HepG2 (cell line): ENCODE measurements around the gene PLEKHH3. TPM values are rescaled to one million over a fixed set of nuclear protein-coding genes. Genes with fewer than 3 reads are reported as not detected.

Experiments used
- ATF2 ChIP-seq: sonication (generic); formaldehyde crosslinking; IDR thresholded peaks from 2 replicates; pipeline ENCODE4 v1.4.0; 2020; ENCODE audit warnings: missing genetic modification reagents
- ATF7-NPFF ChIP-seq: sonication (generic); formaldehyde crosslinking; IDR thresholded peaks from 2 replicates; pipeline ENCODE4 v1.8.1; 2023; ENCODE audit warnings: mild to moderate bottlenecking, low read depth, missing genetic modification reagents, moderate library complexity
- CREB1 ChIP-seq, 2 experiments: fragments of 450-650 bp in 1 of 2; IDR thresholded peaks; 2 replicates each; pipeline ENCODE4 v1.6.1; 2016 to 2017; ENCODE audit warnings: control low read depth in 1 of 2, mild to moderate bottlenecking in 1 of 2, missing compliant biosample characterization in 1 of 2, missing genetic modification characterization in 1 of 2
- MTA3 ChIP-seq: sonication (generic); formaldehyde crosslinking; IDR thresholded peaks from 2 replicates; pipeline ENCODE4 v1.4.0; 2020; ENCODE audit warnings: missing genetic modification reagents
- UBTF ChIP-seq: sonication (generic); formaldehyde crosslinking; IDR thresholded peaks from 2 replicates; pipeline ENCODE4 v1.4.0; 2020; ENCODE audit warnings: mild to moderate bottlenecking, missing genetic modification reagents
- ZBTB42 ChIP-seq: sonication (generic); formaldehyde crosslinking; IDR thresholded peaks from 2 replicates; pipeline ENCODE4 v1.5.0; 2020; ENCODE audit warnings: mild to moderate bottlenecking, missing genetic modification reagents
- ZGPAT ChIP-seq: IDR thresholded peaks from 2 replicates; pipeline ENCODE4 v1.6.1; 2016; ENCODE audit warnings: mild to moderate bottlenecking
- ZNF407 ChIP-seq: sonication (generic); formaldehyde crosslinking; IDR thresholded peaks from one replicate; pipeline ENCODE4 v1.5.1; 2020; ENCODE audit warnings: mild to moderate bottlenecking, missing genetic modification reagents; ENCODE audit errors: not compliant biosample characterization
- ZNF512B ChIP-seq: sonication (generic); formaldehyde crosslinking; IDR thresholded peaks from 2 replicates; pipeline ENCODE4 v1.5.1; 2020; ENCODE audit warnings: missing genetic modification reagents, mild to moderate bottlenecking, borderline replicate concordance
- ZZZ3 ChIP-seq: sonication (generic); formaldehyde crosslinking; IDR thresholded peaks from 2 replicates; pipeline ENCODE4 v1.4.0; 2020; ENCODE audit warnings: missing genetic modification reagents, mild to moderate bottlenecking, borderline replicate concordance
- polyA plus RNA-seq, 8 experiments: library from polyadenylated mRNA; depleted of rRNA in 3 of 8; stranded (reverse) in 7 of 8; unstranded in 1 of 8; fragments of >200 nt; fragmentation: Illumina TruSeq in 4 of 8; extraction: Trizol in 4 of 8; gene quantifications; 2 replicates each; pipeline versions ENCODE4 v1.2.1 to v1.2.3, GENCODE V29; 2011 to 2016; ENCODE audit warnings: low read depth in 4 of 8, missing spikeins in 1 of 8, mixed read lengths in 1 of 8; ENCODE audit not compliant: insufficient read depth in 1 of 8
- total RNA-seq, 5 experiments: library from RNA; depleted of rRNA; stranded (reverse); fragments of >200 nt; fragmentation: Illumina TruSeq; extraction: Trizol; gene quantifications; 2 replicates each; pipeline ENCODE4 v1.2.3, GENCODE V29; 2016; ENCODE audit warnings: low read depth in 1 of 5

Gene PLEKHH3
- total and polyA plus RNA-seq, 2 of the 13 experiments (the other 11 are each of a cell fraction or from before 2014, with no cell fraction given): 6.0 to 19.9 TPM

- peak; percentile 55 for TF ChIP-seq ZNF407 (CRISPR knock-in tag)
- no peak for TF ChIP-seq MTA3 (CRISPR knock-in tag)
- TF ChIP-seq ZGPAT: peak; percentile 91
- TF ChIP-seq UBTF (CRISPR knock-in tag): peak; percentile 81; the same call in 1 of the 2 replicates
- peak; percentile 60; the same call in 1 of the 2 replicates for TF ChIP-seq ZNF512B (CRISPR knock-in tag)
- peak; percentile 58; the same call in 1 of the 2 replicates for TF ChIP-seq ATF7-NPFF (CRISPR knock-in tag)
- TF ChIP-seq ZZZ3 (CRISPR knock-in tag): no peak
- TF ChIP-seq CREB1 (IDR thresholded peaks at IDR 0.05): no peak
- TF ChIP-seq CREB1 (CRISPR knock-in tag; IDR thresholded peaks at IDR 0.05): no peak
- TF ChIP-seq ZBTB42 (CRISPR knock-in tag): peak; percentile 95
- peak; percentile 58; the same call in 1 of the 2 replicates for TF ChIP-seq ATF2 (CRISPR knock-in tag)
Observed at GRCh38 chr17:42659079-42659931, 17.5 kb downstream of the PLEKHH3 start, which contains the start of gene TUBG2 (continued).
